Adrenal gland (tissue), 12 donors: Measurements from ENCODE around the gene TNNI3K. TPM values are rescaled to one million over a fixed set of nuclear protein-coding genes. Genes with fewer than 3 reads are reported as not detected.

Source experiments
- DNase-seq, 7 donors: peaks; one replicate each; pipeline ENCODE4 v3.0.0-alpha.2; 2019 to 2020
- H3K27ac ChIP-seq, 5 donors: fragments of 200-600 bp; sonication (generic) in 4 of 5; 1 replicate in 3 of 5; 2 replicates in 2 of 5; pipeline versions ENCODE4 v1.5.1 to v1.8.0; 2016 to 2020; ENCODE audit warnings: mild to moderate bottlenecking in 1 of 5
- H3K27me3 ChIP-seq: fragments of 200-600 bp; 2 replicates; pipeline ENCODE4 v1.8.0; 2021
- H3K36me3 ChIP-seq, 2 donors: fragments of 200-600 bp; replicated peaks in 1 of 2; 1 replicate in 1 of 2; 2 replicates in 1 of 2; pipeline versions ENCODE4 v1.5.1 to v1.8.0; 2018 to 2022
- H3K4me1 ChIP-seq, 2 donors: fragments of 200-600 bp; replicated peaks in 1 of 2; 1 replicate in 1 of 2; 2 replicates in 1 of 2; pipeline versions ENCODE4 v1.5.1 to v1.8.0; 2018 to 2021
- H3K4me3 ChIP-seq, 4 donors: fragments of 200-600 bp; sonication (generic) in 3 of 4; one replicate each; pipeline ENCODE4 v1.5.1; 2016 to 2018
- H3K9me3 ChIP-seq, 3 donors: fragments of 200-600 bp; sonication (generic) in 1 of 3; replicated peaks in 1 of 3; 1 replicate in 2 of 3; 2 replicates in 1 of 3; pipeline versions ENCODE4 v1.5.1 to v1.8.0; 2016 to 2021
- CTCF ChIP-seq, 6 experiments: fragments of 450-650 bp in 4 of 6; fragments of 200-600 bp in 2 of 6; sonication (generic) in 1 of 6; IDR thresholded peaks; 1 replicate in 5 of 6; 2 replicates in 1 of 6; pipeline versions ENCODE4 v1.5.1 to v1.8.0; 2016 to 2021; ENCODE audit warnings: antibody characterized with exemption in 6 of 6, mild to moderate bottlenecking in 2 of 6, moderate library complexity in 1 of 6
- POLR2A ChIP-seq, 2 donors: fragments of 450-650 bp; IDR thresholded peaks; one replicate each; pipeline ENCODE4 v1.6.1; 2017; ENCODE audit warnings: antibody characterized with exemption in 2 of 2, mild to moderate bottlenecking in 2 of 2, moderate library complexity in 1 of 2
- WGBS, 4 donors: extraction: QIAGEN DNeasy Blood & Tissue Kit in 2 of 4; methylation state at CpG; one replicate each; pipeline versions ENCODE4 v1.1.5 to v1.1.7; 2013 to 2017; 5-methylcytosine and 5-hydroxymethylcytosine counted together
- intact Hi-C, 2 donors: fragments of 100-400 bp; cut with DNase I; formaldehyde crosslinking; loops; one replicate each; pipeline versions ENCODE4 v1.14.1 to v1.15.0; 2022 to 2023
- polyA plus RNA-seq, 3 donors: library from polyadenylated mRNA; stranded (reverse); fragments of 200-250 nt in 2 of 3; fragments of 350-450 nt in 1 of 3; fragmentation: Illumina TruSeq in 1 of 3; extraction: RNeasy Lipid Tissue Mini Kit (QIAGEN cat#74804) in 1 of 3; gene quantifications; one replicate each; pipeline ENCODE4 v1.2.3, GENCODE V29; 2013 to 2014
- total RNA-seq, 9 donors: library from RNA; depleted of rRNA in 4 of 9; stranded (reverse); fragments of >200 nt in 4 of 9; fragments of 120-200 nt in 1 of 9; fragmentation: NEBNext Ultra II Directional in 1 of 9; extraction: Animal tissue kit (Norgen Biotek cat#: 25700) in 1 of 9; gene quantifications; one replicate each; pipeline versions ENCODE4 v1.1.0 to v1.2.4, GENCODE V29; 2013 to 2023
- donor health status: healthy with polysubstance abuse.
- donor health status: Bipolar disorder and iron deficiency.
- donor health status: DM: yes; HTN: yes; CAD: no.
- donor health status: DM: no; HTN: no; CAD: no.
- donor health status: DM: no; HTN: no; CAD: no.
- donor health status: DM: yes; HTN: yes; CAD: no.

TNNI3K gene
- total and polyA plus RNA-seq, 12 donors = 0.88 to 7.9 (median 2.1) TPM

GRCh38 chr1:74590288-74590687 is 355.1 kb downstream of the TNNI3K start:
- no peak for TF ChIP-seq POLR2A (IDR thresholded peaks at IDR 0.05)
- TF ChIP-seq CTCF (IDR thresholded peaks at IDR 0.05) = no peak
- Histone ChIP-seq H3K36me3 (no peaks in the 10 kb centered on the region), H3K27ac (no peak overlapping the region), H3K9me3 (no peaks in the 10 kb centered on the region), H3K27me3 (no peaks in the 10 kb centered on the region), H3K4me3 (no peak overlapping the region), H3K4me1 (peaks cover 0 to 5% of the 10 kb centered on the region in 2 donors)
- intact Hi-C loops = no loop called here
- no peak for DNase-seq
- 74 to 82% (median 76%) methylated on average over 5 of the region's 5 CpGs for WGBS, 4 donors

DNA sequence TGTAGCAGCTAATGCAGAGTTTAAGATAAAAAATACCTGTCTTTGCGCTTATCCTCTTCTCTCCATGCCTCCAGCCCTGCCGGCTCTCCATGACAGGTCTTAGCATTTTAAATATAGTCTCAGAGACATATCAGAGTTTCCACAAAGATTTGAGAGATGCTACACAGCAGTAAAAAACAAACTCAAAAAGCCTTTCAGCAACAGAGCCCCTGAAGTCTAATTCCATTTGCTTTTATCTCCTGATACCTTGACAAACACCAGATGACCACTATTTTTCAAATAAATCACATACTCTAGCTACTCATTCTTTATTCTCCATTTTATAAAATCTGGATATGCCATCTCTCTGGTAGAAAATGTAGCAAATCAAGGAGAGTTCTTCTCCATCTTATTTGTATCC is 356.8 kb downstream of the TNNI3K start:
- intact Hi-C loops = no loop called here
- Histone ChIP-seq H3K27ac (no peak overlapping the region), H3K27me3 (no peaks in the 10 kb centered on the region), H3K9me3 (no peaks in the 10 kb centered on the region), H3K4me3 (no peak overlapping the region), H3K36me3 (no peaks in the 10 kb centered on the region), H3K4me1 (no peaks in the 10 kb centered on the region)
- DNase-seq = no peak
- TF ChIP-seq POLR2A (IDR thresholded peaks at IDR 0.05) (no peak), CTCF (IDR thresholded peaks at IDR 0.05) (no peak)
- WGBS, 4 donors = 74 to 79% (median 75%) methylated on average over 2 of the region's 2 CpGs

GRCh38 chr1:74592580-74593355 is 357.6 kb downstream of the TNNI3K start:
- DNase-seq = no peak
- 59 to 78% (median 70%) methylated on average over 5 of the region's 5 CpGs for WGBS, 4 donors
- TF ChIP-seq CTCF (IDR thresholded peaks at IDR 0.05) = no peak
- no peak for TF ChIP-seq POLR2A (IDR thresholded peaks at IDR 0.05)
- H3K9me3 ChIP-seq = no peaks in the 10 kb centered on the region
- H3K36me3 ChIP-seq = no peaks in the 10 kb centered on the region
- no peaks in the 10 kb centered on the region for H3K27me3 ChIP-seq
- intact Hi-C loops = no loop called here
- no peak overlapping the region for H3K4me3 ChIP-seq
- no peaks in the 10 kb centered on the region for H3K4me1 ChIP-seq
- no peak overlapping the region for H3K27ac ChIP-seq

Other genes starting within 250 kb of the TNNI3K start
- 1 to 10 TPM in 7 of 9 donors, under 1 TPM in 1, not detected in 1; 0.98 to 6.2 (median 2.3) TPM for gene LRRIQ3, start 37.2 kb upstream of the TNNI3K start, total RNA-seq
- 1 to 10 TPM in 2 of 3 donors, under 1 TPM in 1; 0.98 to 3.8 (median 1.3) TPM for gene LRRIQ3, start 37.2 kb upstream of the TNNI3K start, polyA plus RNA-seq
- 10 to 100 TPM in 8 of 9 donors, 1 to 10 TPM in 1; 9.1 to 26.5 (median 22.4) TPM for gene FPGT, start 37.1 kb upstream of the TNNI3K start, total RNA-seq
- gene FPGT, start 37.1 kb upstream of the TNNI3K start, polyA plus RNA-seq = 10 to 100 TPM in 1 of 3 donors, 1 to 10 TPM in 2; 5.2 to 17.2 (median 6.9) TPM